Measurements from ENCODE around the gene RPLP2. TPM values are rescaled to one million over a fixed set of nuclear protein-coding genes. Genes with fewer than 3 reads are reported as not detected.

RPLP2 gene
- polyA plus RNA-seq, 1 experiment, result 1,199 TPM

DNA sequence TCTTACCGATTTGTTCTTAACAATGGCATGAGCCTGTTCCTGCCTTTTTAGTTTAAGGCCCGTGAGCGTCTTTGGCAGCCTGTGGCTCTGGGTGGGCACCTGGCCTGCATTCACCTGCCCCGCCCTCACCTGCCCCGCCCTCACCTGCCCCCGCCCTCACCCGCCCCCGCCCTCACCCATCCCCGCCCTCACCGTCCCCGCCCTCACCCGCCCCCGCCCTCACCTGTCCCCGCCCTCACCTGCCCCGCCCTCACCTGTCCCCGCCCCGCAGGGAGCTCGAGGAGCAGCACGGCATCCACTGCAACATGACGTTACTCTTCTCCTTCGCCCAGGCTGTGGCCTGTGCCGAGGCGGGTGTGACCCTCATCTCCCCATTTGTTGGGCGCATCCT lies 46.7 kb upstream of the RPLP2 start:
- ChIA-PET CTCF (interaction anchor here (2.8 to 3.9 kb wide), 2 partner anchors 21 to 36 kb away, joined by 9 to 19 read pairs; no protein-coding TSS in a partner anchor), POLR2A (no interaction called here)
- Histone ChIP-seq H3K4me3 (ENCODE audit: low read depth, low read length) (no peak overlapping the region), H3K27me3 (ENCODE audit: control insufficient read depth, insufficient read depth, low read length) (no peaks in the 10 kb centered on the region), H3K36me3 (ENCODE audit: control insufficient read depth, insufficient read depth, low read length) (peaks cover 33% of the 10 kb centered on the region)
- DNase-seq (ENCODE audit: low read depth), result no peak
- TF ChIP-seq, protein P1, sequence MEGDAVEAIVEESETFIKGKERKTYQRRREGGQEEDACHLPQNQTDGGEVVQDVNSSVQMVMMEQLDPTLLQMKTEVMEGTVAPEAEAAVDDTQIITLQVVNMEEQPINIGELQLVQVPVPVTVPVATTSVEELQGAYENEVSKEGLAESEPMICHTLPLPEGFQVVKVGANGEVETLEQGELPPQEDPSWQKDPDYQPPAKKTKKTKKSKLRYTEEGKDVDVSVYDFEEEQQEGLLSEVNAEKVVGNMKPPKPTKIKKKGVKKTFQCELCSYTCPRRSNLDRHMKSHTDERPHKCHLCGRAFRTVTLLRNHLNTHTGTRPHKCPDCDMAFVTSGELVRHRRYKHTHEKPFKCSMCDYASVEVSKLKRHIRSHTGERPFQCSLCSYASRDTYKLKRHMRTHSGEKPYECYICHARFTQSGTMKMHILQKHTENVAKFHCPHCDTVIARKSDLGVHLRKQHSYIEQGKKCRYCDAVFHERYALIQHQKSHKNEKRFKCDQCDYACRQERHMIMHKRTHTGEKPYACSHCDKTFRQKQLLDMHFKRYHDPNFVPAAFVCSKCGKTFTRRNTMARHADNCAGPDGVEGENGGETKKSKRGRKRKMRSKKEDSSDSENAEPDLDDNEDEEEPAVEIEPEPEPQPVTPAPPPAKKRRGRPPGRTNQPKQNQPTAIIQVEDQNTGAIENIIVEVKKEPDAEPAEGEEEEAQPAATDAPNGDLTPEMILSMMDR (IDR thresholded peaks at IDR 0.05; ENCODE audit: insufficient read depth, low read depth, low read length), result no peak

DNA sequence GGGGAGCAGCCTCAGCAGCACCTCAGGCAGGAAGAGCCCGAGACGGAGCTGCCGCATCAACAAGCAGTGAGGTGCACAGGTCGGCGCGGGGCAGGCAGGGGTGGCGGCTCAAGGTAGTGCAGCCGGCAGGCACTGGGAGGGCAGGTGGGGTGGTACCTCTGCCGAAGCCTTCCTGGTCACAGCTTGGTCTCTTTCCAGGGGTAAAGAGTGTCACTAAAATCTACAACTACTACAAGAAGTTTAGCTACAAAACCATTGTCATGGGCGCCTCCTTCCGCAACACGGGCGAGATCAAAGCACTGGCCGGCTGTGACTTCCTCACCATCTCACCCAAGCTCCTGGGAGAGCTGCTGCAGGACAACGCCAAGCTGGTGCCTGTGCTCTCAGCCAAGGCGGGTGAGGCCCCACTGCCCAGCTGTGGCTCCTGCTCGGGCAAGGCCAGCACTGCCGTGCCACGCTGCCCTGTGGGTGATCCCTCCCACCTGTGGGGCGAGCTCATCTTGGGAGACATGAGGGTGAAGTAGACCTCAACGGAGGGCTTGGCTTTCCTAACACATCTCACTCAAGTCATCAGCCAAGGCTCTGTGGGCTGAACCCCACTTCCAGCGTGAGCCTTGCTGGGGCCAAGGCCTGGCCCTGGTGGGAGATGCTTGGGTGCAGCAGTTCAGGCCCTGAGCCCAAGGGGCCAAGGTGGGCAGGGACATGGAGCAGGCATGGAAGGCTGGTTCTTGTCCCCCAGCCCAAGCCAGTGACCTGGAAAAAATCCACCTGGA lies 46.0 kb upstream of the RPLP2 start:
- Histone ChIP-seq H3K36me3 (ENCODE audit: control insufficient read depth, insufficient read depth, low read length) (peaks cover 32% of the 10 kb centered on the region), H3K4me3 (ENCODE audit: low read depth, low read length) (no peak overlapping the region), H3K27me3 (ENCODE audit: control insufficient read depth, insufficient read depth, low read length) (no peaks in the 10 kb centered on the region)
- CTCF ChIA-PET, result interaction anchor here (0.6 to 3.9 kb wide), 5 partner anchors 17 to 120 kb away, joined by 3 to 19 read pairs (median 3); partner anchors contain the start of gene TALDO1
- DNase-seq (ENCODE audit: low read depth), result no peak
- POLR2A ChIA-PET, result no interaction called here
- TF ChIP-seq, protein P1 (IDR thresholded peaks at IDR 0.05; ENCODE audit: insufficient read depth, low read depth, low read length), result no peak

DNA sequence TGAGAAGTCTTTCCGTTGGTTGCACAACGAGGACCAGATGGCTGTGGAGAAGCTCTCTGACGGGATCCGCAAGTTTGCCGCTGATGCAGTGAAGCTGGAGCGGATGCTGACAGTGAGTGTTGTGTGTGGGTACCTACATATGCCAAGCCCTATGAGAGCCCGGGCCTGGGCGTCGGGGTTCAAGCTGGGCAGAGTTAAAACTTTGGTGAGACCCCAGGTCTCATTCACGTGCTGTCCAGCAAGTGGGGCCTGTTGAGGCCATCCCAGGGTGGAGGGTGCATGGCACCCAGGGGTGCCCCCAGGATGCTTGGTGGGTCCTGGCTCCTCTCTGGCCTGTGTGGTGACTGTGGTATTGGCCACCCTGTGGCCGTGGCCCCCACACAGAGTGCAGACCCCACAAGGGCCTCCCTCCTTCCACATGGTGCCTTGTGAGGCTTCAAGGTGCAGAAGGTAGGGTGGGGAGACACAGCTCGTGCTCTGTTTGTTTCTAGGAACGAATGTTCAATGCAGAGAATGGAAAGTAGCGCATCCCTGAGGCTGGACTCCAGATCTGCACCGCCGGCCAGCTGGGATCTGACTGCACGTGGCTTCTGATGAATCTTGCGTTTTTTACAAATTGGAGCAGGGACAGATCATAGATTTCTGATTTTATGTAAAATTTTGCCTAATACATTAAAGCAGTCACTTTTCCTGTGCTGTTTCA lies 45.3 kb upstream of the RPLP2 start:
- POLR2A ChIA-PET, result no interaction called here
- TF ChIP-seq, protein P1 (IDR thresholded peaks at IDR 0.05; ENCODE audit: insufficient read depth, low read depth, low read length), result no peak
- no peak overlapping the region for H3K4me3 ChIP-seq (ENCODE audit: low read depth, low read length)
- H3K27me3 ChIP-seq (ENCODE audit: control insufficient read depth, insufficient read depth, low read length), result no peaks in the 10 kb centered on the region
- DNase-seq (ENCODE audit: low read depth), result no peak
- peaks cover 30% of the 10 kb centered on the region for H3K36me3 ChIP-seq (ENCODE audit: control insufficient read depth, insufficient read depth, low read length)
- CTCF ChIA-PET, result interaction anchor here (0.6 to 3.9 kb wide), 7 partner anchors 11 to 121 kb away, joined by 3 to 19 read pairs (median 3); partner anchors contain the start of gene TALDO1

DNA sequence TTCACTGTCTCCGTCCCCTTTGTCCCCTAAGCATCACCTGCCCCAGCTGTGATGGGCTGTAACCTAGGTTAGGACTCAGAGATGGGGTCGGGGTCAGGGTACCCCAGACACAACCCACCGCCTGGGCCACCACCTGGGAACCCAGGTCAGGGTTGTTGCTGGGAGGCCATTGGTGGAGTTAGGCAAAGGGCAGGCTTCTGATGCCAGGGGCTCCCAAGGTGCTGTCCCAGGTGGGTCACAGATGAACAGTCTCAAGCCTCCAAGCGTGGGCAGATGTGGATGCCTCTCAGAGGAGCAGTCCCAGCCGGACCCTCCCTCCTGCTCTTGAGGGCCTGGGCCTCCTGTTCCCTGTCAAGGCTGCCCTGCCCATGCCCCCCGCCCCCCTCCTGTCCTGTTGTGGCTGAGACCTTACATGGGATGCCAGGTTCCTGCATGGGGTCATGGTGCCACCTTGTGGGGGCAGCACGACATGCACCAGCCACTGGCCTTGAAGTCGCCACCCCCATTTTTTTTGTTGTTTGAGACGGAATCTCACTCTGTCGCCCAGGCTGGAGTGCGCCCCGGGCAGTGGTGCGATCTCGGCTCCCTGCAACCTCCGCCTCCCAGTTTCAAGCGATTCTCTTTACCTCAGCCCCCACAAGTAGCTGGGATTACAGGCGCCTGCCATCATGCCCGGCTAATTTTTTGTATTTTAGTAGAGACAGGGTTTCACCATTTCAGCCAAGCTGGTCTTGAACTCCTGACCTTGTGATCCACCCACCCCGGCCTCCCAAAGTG lies 44.6 kb upstream of the RPLP2 start:
- Histone ChIP-seq H3K36me3 (ENCODE audit: control insufficient read depth, insufficient read depth, low read length) (peaks cover 30% of the 10 kb centered on the region), H3K27me3 (ENCODE audit: control insufficient read depth, insufficient read depth, low read length) (no peaks in the 10 kb centered on the region), H3K4me3 (ENCODE audit: low read depth, low read length) (no peak overlapping the region)
- no peak for DNase-seq (ENCODE audit: low read depth)
- ChIA-PET POLR2A (no interaction called here), CTCF (interaction anchor here (0.6 to 1.7 kb wide), 8 partner anchors 10 to 70 kb away, joined by 3 to 8 read pairs (median 4); partner anchors contain the start of genes TALDO1 and TMEM80)
- TF ChIP-seq, protein P1 (IDR thresholded peaks at IDR 0.05; ENCODE audit: insufficient read depth, low read depth, low read length), result peak; percentile 56

DNA sequence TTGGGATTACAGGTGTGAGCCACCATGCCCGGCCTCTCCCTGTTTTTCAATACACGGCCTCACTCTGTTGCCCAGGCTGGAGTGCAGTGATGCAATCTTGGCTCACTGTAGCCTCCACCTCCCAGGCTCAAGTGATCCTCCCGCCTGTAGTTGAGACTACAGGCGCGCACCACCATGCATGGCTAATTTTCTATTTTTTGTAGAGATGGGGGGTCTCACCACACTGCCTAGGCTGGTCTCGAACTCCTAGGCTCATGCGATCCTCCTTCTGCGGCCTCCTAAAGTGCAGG lies 44.0 kb upstream of the RPLP2 start:
- TF ChIP-seq, protein P1 (IDR thresholded peaks at IDR 0.05; ENCODE audit: insufficient read depth, low read depth, low read length), result no peak
- H3K36me3 ChIP-seq (ENCODE audit: control insufficient read depth, insufficient read depth, low read length), result peaks cover 32% of the 10 kb centered on the region
- H3K4me3 ChIP-seq (ENCODE audit: low read depth, low read length), result no peak overlapping the region
- no peaks in the 10 kb centered on the region for H3K27me3 ChIP-seq (ENCODE audit: control insufficient read depth, insufficient read depth, low read length)
- no peak for DNase-seq (ENCODE audit: low read depth)
- CTCF ChIA-PET, result interaction anchor here (0.7 to 1.7 kb wide), 6 partner anchors 10 to 70 kb away, joined by 3 to 8 read pairs (median 5); partner anchors contain the start of genes TALDO1 and TMEM80
- POLR2A ChIA-PET, result no interaction called here

Data from BJ (cell line).